Activated naive CD8-positive, alpha-beta T cell treated with anti-CD3 and anti-CD28 coated beads for 36 hours (primary cell): ENCODE measurements around the gene GLI3. TPM values are rescaled to one million over a fixed set of nuclear protein-coding genes. Genes with fewer than 3 reads are reported as not detected.

Experiments used
- DNase-seq: peaks from one replicate; pipeline ENCODE4 v3.0.0; 2021
- H3K27ac Mint-ChIP-seq: one replicate; pipeline ENCODE4 v1.8.0; 2022; ENCODE audit warnings: mild to moderate bottlenecking, moderate library complexity, mixed read lengths
- H3K27me3 Mint-ChIP-seq: one replicate; pipeline ENCODE4 v1.8.0; 2022; ENCODE audit warnings: mild to moderate bottlenecking, mixed read lengths
- H3K36me3 Mint-ChIP-seq: one replicate; pipeline ENCODE4 v1.8.0; 2021; ENCODE audit warnings: mild to moderate bottlenecking, mixed read lengths
- H3K4me1 Mint-ChIP-seq: one replicate; pipeline ENCODE4 v1.8.0; 2021; ENCODE audit warnings: mixed read lengths
- H3K4me3 Mint-ChIP-seq: one replicate; pipeline ENCODE4 v1.8.0; 2022; ENCODE audit warnings: mild to moderate bottlenecking, moderate library complexity, mixed read lengths
- H3K9me3 Mint-ChIP-seq: one replicate; pipeline ENCODE4 v1.8.0; 2022; ENCODE audit warnings: mixed read lengths
- total RNA-seq, 2 experiments: library from RNA; stranded (reverse); gene quantifications; one replicate each; pipeline ENCODE4 v1.2.3, GENCODE V29; 2021

The GLI3 gene
- total RNA-seq, 2 experiments from 2014 or later = not detected

- no peak for DNase-seq
- Mint-ChIP-seq H3K27me3 (no peaks in the 10 kb centered on the region), H3K4me3 (no peak overlapping the region), H3K4me1 (no peaks in the 10 kb centered on the region), H3K9me3 (no peaks in the 10 kb centered on the region), H3K27ac (no peak overlapping the region), H3K36me3 (no peaks in the 10 kb centered on the region)
These were observed 79.9 kb downstream of the GLI3 start for GRCh38 chr7:42156967-42157721.

DNA sequence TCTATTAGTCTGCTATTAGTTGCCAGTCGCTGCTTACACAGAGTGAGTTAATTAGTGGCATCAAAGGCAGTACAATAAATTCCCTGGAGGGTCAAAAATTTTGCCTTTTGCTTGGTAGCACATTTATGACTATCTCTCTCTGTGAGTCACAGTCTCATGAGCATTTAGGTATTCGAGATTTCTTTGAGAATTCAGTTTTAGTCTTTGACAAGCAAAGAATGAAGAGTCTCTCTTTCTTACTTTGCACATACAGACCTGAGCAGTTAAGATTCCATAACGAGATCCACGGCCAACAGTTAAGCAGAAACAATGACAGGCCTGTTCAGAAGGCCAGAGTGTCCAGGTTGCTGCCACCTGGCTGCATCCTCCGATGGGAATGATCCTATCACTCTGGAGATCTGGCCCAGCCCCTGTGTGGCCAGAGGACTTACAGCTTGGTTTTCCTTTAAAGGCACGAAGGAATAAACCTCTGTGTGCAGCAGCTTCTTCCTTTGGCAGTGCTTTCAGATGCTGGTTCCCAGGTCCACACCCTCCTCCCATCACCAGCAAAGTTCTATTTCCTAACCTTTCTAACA lies 80.6 kb downstream of the GLI3 start:
- H3K27me3 Mint-ChIP-seq = no peaks in the 10 kb centered on the region
- no peak for DNase-seq
- no peaks in the 10 kb centered on the region for H3K4me1 Mint-ChIP-seq
- H3K4me3 Mint-ChIP-seq = no peak overlapping the region
- no peak overlapping the region for H3K27ac Mint-ChIP-seq
- no peaks in the 10 kb centered on the region for H3K36me3 Mint-ChIP-seq
- no peaks in the 10 kb centered on the region for H3K9me3 Mint-ChIP-seq

- Mint-ChIP-seq H3K36me3 (no peaks in the 10 kb centered on the region), H3K9me3 (no peaks in the 10 kb centered on the region), H3K27me3 (no peaks in the 10 kb centered on the region), H3K4me3 (no peak overlapping the region), H3K4me1 (no peaks in the 10 kb centered on the region), H3K27ac (no peak overlapping the region)
- DNase-seq = no peak
These were observed 81.3 kb downstream of the GLI3 start for GRCh38 chr7:42155584-42156290.

- DNase-seq = no peak
- Mint-ChIP-seq H3K4me3 (no peak overlapping the region), H3K4me1 (no peaks in the 10 kb centered on the region), H3K9me3 (no peaks in the 10 kb centered on the region), H3K27me3 (no peaks in the 10 kb centered on the region), H3K36me3 (no peaks in the 10 kb centered on the region), H3K27ac (no peak overlapping the region)
These were observed 82.8 kb downstream of the GLI3 start for GRCh38 chr7:42154173-42154572.

DNA sequence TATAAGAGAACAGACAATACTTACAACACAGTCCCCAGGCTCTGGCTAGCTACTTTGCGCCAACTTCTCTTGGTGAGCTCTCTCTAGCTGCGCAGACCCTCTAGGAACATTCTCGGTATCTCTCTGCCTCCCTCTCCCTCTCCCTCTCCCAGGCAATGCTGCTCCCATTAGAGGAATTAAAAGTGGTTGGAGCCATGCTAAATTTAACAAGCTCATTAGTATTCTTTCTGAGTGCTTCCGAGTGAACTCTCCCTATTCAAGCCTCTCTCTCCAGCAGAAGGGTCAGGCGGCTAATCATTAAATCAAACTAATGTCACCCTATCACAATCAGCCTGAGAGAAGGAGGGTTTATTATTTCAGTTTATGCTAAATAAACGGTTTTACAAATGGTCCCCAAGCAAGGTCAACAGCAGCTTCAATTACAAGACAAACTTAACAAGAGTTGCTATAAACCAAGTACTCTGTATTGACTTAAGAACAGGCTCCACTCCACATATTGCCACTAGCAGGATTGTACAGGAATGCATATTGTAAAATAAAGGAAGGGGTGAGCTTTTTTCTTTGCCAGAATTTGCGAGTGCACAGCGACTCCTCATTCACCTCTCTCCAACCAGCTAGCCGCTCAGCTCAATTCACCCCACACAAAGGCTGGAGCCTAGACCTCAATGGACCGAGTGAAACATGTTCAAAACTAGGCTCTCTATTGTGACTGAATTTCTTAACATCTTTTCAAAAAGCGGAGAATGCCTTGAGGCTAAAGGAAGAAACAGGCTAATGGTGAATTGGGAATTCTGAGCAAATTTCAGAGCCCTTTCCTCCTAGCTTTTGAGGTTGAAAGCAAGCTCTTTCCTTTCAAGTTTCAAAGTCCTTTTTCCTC lies 84.4 kb downstream of the GLI3 start:
- Mint-ChIP-seq H3K4me3 (no peak overlapping the region), H3K4me1 (no peaks in the 10 kb centered on the region), H3K36me3 (no peaks in the 10 kb centered on the region), H3K27ac (no peak overlapping the region), H3K27me3 (no peaks in the 10 kb centered on the region), H3K9me3 (no peaks in the 10 kb centered on the region)
- no peak for DNase-seq

DNA sequence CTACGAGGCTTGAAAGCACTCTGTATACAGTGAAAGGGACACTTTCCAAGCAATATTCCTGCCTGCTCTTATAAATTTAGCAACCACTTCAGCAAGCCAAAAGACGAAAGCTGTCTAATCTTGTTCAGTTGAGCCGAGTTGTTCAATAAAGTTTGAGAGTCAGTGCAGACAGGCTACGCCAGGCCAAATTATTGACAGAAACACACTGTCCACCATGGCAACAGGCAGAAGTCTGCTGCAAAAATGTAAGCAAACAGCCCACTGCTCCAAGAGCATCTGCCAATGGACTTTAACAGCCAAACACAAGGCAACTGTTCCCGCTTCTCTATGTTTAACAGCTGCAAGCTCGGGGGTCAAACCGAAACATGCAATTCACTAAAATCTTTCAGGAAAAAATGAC lies 85.7 kb downstream of the GLI3 start:
- Mint-ChIP-seq H3K4me3 (no peak overlapping the region), H3K27me3 (no peaks in the 10 kb centered on the region), H3K27ac (no peak overlapping the region), H3K4me1 (no peaks in the 10 kb centered on the region), H3K9me3 (no peaks in the 10 kb centered on the region), H3K36me3 (no peaks in the 10 kb centered on the region)
- DNase-seq = no peak

- Mint-ChIP-seq H3K36me3 (no peaks in the 10 kb centered on the region), H3K4me3 (no peak overlapping the region), H3K9me3 (no peaks in the 10 kb centered on the region), H3K27ac (no peak overlapping the region), H3K27me3 (peaks cover 11% of the 10 kb centered on the region), H3K4me1 (no peaks in the 10 kb centered on the region)
- no peak for DNase-seq
These were observed 91.5 kb downstream of the GLI3 start for GRCh38 chr7:42145539-42145938.

- Mint-ChIP-seq H3K27me3 (peaks cover 16% of the 10 kb centered on the region), H3K4me3 (no peak overlapping the region), H3K36me3 (no peaks in the 10 kb centered on the region), H3K9me3 (no peaks in the 10 kb centered on the region), H3K27ac (no peak overlapping the region), H3K4me1 (no peaks in the 10 kb centered on the region)
- DNase-seq = no peak
These were observed 92.4 kb downstream of the GLI3 start for GRCh38 chr7:42144604-42145003.

GRCh38 chr7:42143711-42144600 lies 93.1 kb downstream of the GLI3 start:
- Mint-ChIP-seq H3K4me1 (no peaks in the 10 kb centered on the region), H3K27ac (no peak overlapping the region), H3K9me3 (no peaks in the 10 kb centered on the region), H3K27me3 (peaks cover 16% of the 10 kb centered on the region), H3K36me3 (no peaks in the 10 kb centered on the region), H3K4me3 (no peak overlapping the region)
- no peak for DNase-seq

DNA sequence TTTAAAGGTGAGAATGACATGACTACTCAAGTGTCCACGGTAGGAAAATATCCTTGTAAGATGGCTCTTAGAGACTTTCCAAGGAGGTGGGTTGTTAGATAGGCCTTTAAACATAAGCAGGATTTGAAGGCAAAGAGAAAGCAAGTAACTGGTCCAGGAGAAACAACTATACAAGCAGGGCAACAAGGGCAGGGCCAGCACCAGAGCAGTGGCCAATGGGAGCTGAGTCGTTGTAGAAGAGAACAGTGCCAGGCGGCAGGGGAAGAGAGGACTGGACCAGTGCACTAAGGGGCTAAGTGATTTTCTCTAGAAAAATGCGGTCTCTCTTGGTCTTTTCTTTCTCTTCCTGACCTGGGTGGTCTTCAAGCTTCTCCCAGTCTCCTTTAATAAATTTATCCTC lies 94.9 kb downstream of the GLI3 start:
- Mint-ChIP-seq H3K9me3 (no peaks in the 10 kb centered on the region), H3K4me3 (no peak overlapping the region), H3K4me1 (no peaks in the 10 kb centered on the region), H3K27me3 (peaks cover 16% of the 10 kb centered on the region), H3K36me3 (no peaks in the 10 kb centered on the region), H3K27ac (no peak overlapping the region)
- DNase-seq = no peak

DNA sequence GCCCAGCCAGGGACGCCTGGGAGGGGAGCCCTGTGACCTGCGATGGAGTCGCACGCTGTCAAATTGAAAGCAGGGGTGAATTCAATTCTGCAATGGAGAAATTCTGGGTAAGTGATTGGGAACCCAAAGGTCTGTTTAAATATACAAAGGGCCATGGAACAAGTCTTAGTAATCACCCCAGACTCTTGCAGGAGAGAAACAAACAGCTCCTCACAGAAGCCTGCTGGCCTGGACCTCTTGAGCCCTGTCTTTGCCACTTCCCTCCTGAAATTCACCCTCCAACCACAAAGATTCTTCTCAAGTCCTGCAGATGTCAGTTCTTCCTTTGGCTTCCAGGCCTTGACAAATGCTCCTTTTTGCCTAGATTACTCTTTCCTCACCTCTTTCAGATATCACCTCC lies 97.3 kb downstream of the GLI3 start:
- H3K9me3 Mint-ChIP-seq = no peaks in the 10 kb centered on the region
- peaks cover 12% of the 10 kb centered on the region for H3K27me3 Mint-ChIP-seq
- no peak for DNase-seq
- no peaks in the 10 kb centered on the region for H3K4me1 Mint-ChIP-seq
- no peaks in the 10 kb centered on the region for H3K36me3 Mint-ChIP-seq
- no peak overlapping the region for H3K27ac Mint-ChIP-seq
- no peak overlapping the region for H3K4me3 Mint-ChIP-seq

GRCh38 chr7:42138691-42139090 lies 98.3 kb downstream of the GLI3 start:
- no peak overlapping the region for H3K27ac Mint-ChIP-seq

DNA sequence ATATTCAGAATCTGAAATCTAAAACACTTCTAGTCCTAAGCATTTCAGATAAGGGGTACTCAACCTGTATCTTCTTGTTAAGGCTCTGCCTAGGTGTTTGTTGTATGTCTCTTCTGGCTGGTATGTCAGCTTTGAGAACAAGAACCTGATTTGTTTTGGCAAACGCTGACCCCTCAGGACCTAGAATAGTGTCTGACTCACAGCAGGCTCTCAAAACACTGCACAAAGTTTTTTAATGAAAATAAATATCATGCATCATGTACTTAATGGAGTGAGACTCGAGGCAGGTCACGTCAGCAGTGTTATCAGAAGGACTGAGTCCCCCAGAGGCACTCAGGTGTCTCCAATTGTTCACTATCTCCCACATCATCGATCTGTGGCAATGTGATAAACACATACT lies 99.1 kb downstream of the GLI3 start:
- Mint-ChIP-seq H3K27ac (no peak overlapping the region), H3K4me3 (no peak overlapping the region), H3K9me3 (no peaks in the 10 kb centered on the region), H3K27me3 (peaks cover 12% of the 10 kb centered on the region), H3K4me1 (no peaks in the 10 kb centered on the region), H3K36me3 (no peaks in the 10 kb centered on the region)
- no peak for DNase-seq

More at GRCh38 chr7:42138691-42139090, 98.3 kb downstream of the GLI3 start:
- Mint-ChIP-seq H3K36me3 (no peaks in the 10 kb centered on the region), H3K4me1 (no peaks in the 10 kb centered on the region), H3K4me3 (no peak overlapping the region), H3K27me3 (peaks cover 12% of the 10 kb centered on the region), H3K9me3 (no peaks in the 10 kb centered on the region)
- no peak for DNase-seq

GRCh38 chr7:42137431-42137830 lies 99.6 kb downstream of the GLI3 start:
- Mint-ChIP-seq H3K36me3 (no peaks in the 10 kb centered on the region), H3K27me3 (peaks cover 12% of the 10 kb centered on the region), H3K4me3 (no peak overlapping the region), H3K4me1 (no peaks in the 10 kb centered on the region), H3K27ac (no peak overlapping the region), H3K9me3 (no peaks in the 10 kb centered on the region)
- no peak for DNase-seq
